Activated effector memory CD4-positive, alpha-beta T cell treated with anti-CD3 and anti-CD28 coated beads, Interleukin-2, amount 50 U/mL, for 16 hours (primary cell): ENCODE data around the gene OR1Q1.
"Not testable (repeated sequence)": the region's sequence is repeated elsewhere in the genome, so short reads cannot be mapped to it uniquely, and the experiment has no call there.

Experiments used
- DNase-seq: peaks from one replicate; pipeline ENCODE4 v3.0.0-alpha.2; 2020

OR1Q1 gene

GRCh38 chr9:122614362-122614761, at the start of gene OR1Q1:
Gene OR1Q1, plus strand, starts transcription at chr9:122614738. Its CDS starts 0 bp downstream, at chr9:122614738.
- no peak for DNase-seq

GRCh38 chr9:122567901-122568300, 46.6 kb upstream of the OR1Q1 start:
- no peak for DNase-seq

GRCh38 chr9:122572456-122572855, 42.1 kb upstream of the OR1Q1 start:
- no peak for DNase-seq

- no peak for DNase-seq
Measured at GRCh38 chr9:122579874-122580273, 34.7 kb upstream of the OR1Q1 start.

- no peak for DNase-seq
Measured at GRCh38 chr9:122580360-122580759, 34.2 kb upstream of the OR1Q1 start.

- not testable (repeated sequence) for DNase-seq
Measured at GRCh38 chr9:122583284-122583683, 31.3 kb upstream of the OR1Q1 start, which contains the start of gene OR1L8. Gene OR1L8, minus strand, starts transcription at chr9:122583384. Its CDS starts 14,907 bp downstream, at chr9:122568477.

GRCh38 chr9:122605691-122606090, 8.8 kb upstream of the OR1Q1 start:
- no peak for DNase-seq

- DNase-seq: no peak
Measured at GRCh38 chr9:122606587-122606986, 8.0 kb upstream of the OR1Q1 start.

GRCh38 chr9:122609804-122610203, 4.7 kb upstream of the OR1Q1 start:
- no peak for DNase-seq

- no peak for DNase-seq
Measured at GRCh38 chr9:122619996-122620395, 5.5 kb downstream of the OR1Q1 start.

GRCh38 chr9:122642226-122642625, 27.7 kb downstream of the OR1Q1 start:
- no peak for DNase-seq

GRCh38 chr9:122656378-122656777, 41.8 kb downstream of the OR1Q1 start:
- DNase-seq: no peak

GRCh38 chr9:122657527-122657926, 43.0 kb downstream of the OR1Q1 start, which contains the start of gene OR1B1:
Gene OR1B1, minus strand, starts transcription at chr9:122657627.
- no peak for DNase-seq

- no peak for DNase-seq
Measured at GRCh38 chr9:122661416-122661815, 46.9 kb downstream of the OR1Q1 start, which contains the start of gene OR1L1. Gene OR1L1, plus strand, starts transcription at chr9:122661716. Its CDS starts 0 bp downstream, at chr9:122661716.
